ENCODE data around the gene TMEM92. TPM values are rescaled to one million over a fixed set of nuclear protein-coding genes. Genes with fewer than 3 reads are reported as not detected.

TMEM92 gene
- total RNA-seq, 2 donors from 2014 or later, result 34.3 to 35.8 TPM

GRCh38 chr17:50237901-50238300 lies 36.4 kb upstream of the TMEM92 start:
- Histone ChIP-seq H3K27me3 (ENCODE audit: control insufficient read depth, insufficient read depth, low read length, poor library complexity, severe bottlenecking) (no peaks in the 10 kb centered on the region), H3K4me3 (ENCODE audit: low read length) (no peak overlapping the region), H3K9me3 (ENCODE audit: control insufficient read depth, low read length) (peaks cover 19% of the 10 kb centered on the region), H3K36me3 (ENCODE audit: control insufficient read depth, insufficient read depth, low read length) (no peaks in the 10 kb centered on the region), H3K27ac (ENCODE audit: low read depth, low read length) (no peak overlapping the region), H3K9ac (ENCODE audit: extremely low read depth, low read length, poor library complexity, severe bottlenecking) (no peak overlapping the region), H3K4me1 (ENCODE audit: control insufficient read depth, insufficient read depth, low read length) (no peaks in the 10 kb centered on the region)
- no peaks in the 10 kb centered on the region for H3K36me3 Mint-ChIP-seq (ENCODE audit: low read depth)
- H3K27ac Mint-ChIP-seq, result no peak overlapping the region
- no peak for DNase-seq
- H3K27me3 Mint-ChIP-seq (ENCODE audit: insufficient read depth), result peaks cover 15% of the 10 kb centered on the region
- H3K9me3 Mint-ChIP-seq, result peaks cover 13% of the 10 kb centered on the region
- H3K4me1 Mint-ChIP-seq, result no peaks in the 10 kb centered on the region
- H3K4me3 Mint-ChIP-seq, result no peak overlapping the region
- no peak for TF ChIP-seq CTCF (conservative IDR thresholded peaks at IDR 0.05)
- 93 to 100% methylated on average over 1 to 2 of the region's 2 CpGs for WGBS, 2 experiments (ENCODE audit: insufficient coverage in 1 of 2, insufficient read length in 1 of 2)

GRCh38 chr17:50238601-50239280 lies 35.5 kb upstream of the TMEM92 start:
- no peaks in the 10 kb centered on the region for H3K27me3 ChIP-seq (ENCODE audit: control insufficient read depth, insufficient read depth, low read length, poor library complexity, severe bottlenecking)
- no peaks in the 10 kb centered on the region for H3K36me3 ChIP-seq (ENCODE audit: control insufficient read depth, insufficient read depth, low read length)
- peaks cover 9% of the 10 kb centered on the region for H3K9me3 Mint-ChIP-seq
- H3K27ac Mint-ChIP-seq, result no peak overlapping the region
- H3K9ac ChIP-seq (ENCODE audit: extremely low read depth, low read length, poor library complexity, severe bottlenecking), result no peak overlapping the region
- peaks cover 16% of the 10 kb centered on the region for H3K9me3 ChIP-seq (ENCODE audit: control insufficient read depth, low read length)
- H3K27ac ChIP-seq (ENCODE audit: low read depth, low read length), result no peak overlapping the region
- peaks cover 13% of the 10 kb centered on the region for H3K27me3 Mint-ChIP-seq (ENCODE audit: insufficient read depth)
- H3K4me1 Mint-ChIP-seq, result peaks cover 3% of the 10 kb centered on the region
- H3K36me3 Mint-ChIP-seq (ENCODE audit: low read depth), result no peaks in the 10 kb centered on the region
- H3K4me1 ChIP-seq (ENCODE audit: control insufficient read depth, insufficient read depth, low read length), result no peaks in the 10 kb centered on the region
- no peak for DNase-seq
- 82 to 97% methylated on average over 5 to 9 of the region's 9 CpGs for WGBS, 2 experiments (ENCODE audit: insufficient coverage in 1 of 2, insufficient read length in 1 of 2)
- no peak overlapping the region for H3K4me3 ChIP-seq (ENCODE audit: low read length)
- no peak overlapping the region for H3K4me3 Mint-ChIP-seq
- no peak for TF ChIP-seq CTCF (conservative IDR thresholded peaks at IDR 0.05)

- no peak overlapping the region for H3K27ac ChIP-seq (ENCODE audit: low read depth, low read length)
- Mint-ChIP-seq H3K4me3 (no peak overlapping the region), H3K36me3 (ENCODE audit: low read depth) (no peaks in the 10 kb centered on the region), H3K4me1 (peaks cover 3% of the 10 kb centered on the region), H3K9me3 (no peaks in the 10 kb centered on the region), H3K27me3 (ENCODE audit: insufficient read depth) (peaks cover 10% of the 10 kb centered on the region), H3K27ac (no peak overlapping the region)
- H3K27me3 ChIP-seq (ENCODE audit: control insufficient read depth, insufficient read depth, low read length, poor library complexity, severe bottlenecking), result no peaks in the 10 kb centered on the region
- no peaks in the 10 kb centered on the region for H3K4me1 ChIP-seq (ENCODE audit: control insufficient read depth, insufficient read depth, low read length)
- H3K4me3 ChIP-seq (ENCODE audit: low read length), result no peak overlapping the region
- H3K9me3 ChIP-seq (ENCODE audit: control insufficient read depth, low read length), result peaks cover 4% of the 10 kb centered on the region
- 91% methylated on average over 4 of the region's 4 CpGs for WGBS, 2 experiments (ENCODE audit: insufficient coverage in 1 of 2, insufficient read length in 1 of 2)
- no peaks in the 10 kb centered on the region for H3K36me3 ChIP-seq (ENCODE audit: control insufficient read depth, insufficient read depth, low read length)
- no peak overlapping the region for H3K9ac ChIP-seq (ENCODE audit: extremely low read depth, low read length, poor library complexity, severe bottlenecking)
- no peak for DNase-seq
- no peak for TF ChIP-seq CTCF (conservative IDR thresholded peaks at IDR 0.05)
These were observed 34.3 kb upstream of the TMEM92 start for GRCh38 chr17:50239937-50240336.
